Astrocyte of the spinal cord (primary cell): ENCODE results near the gene KCNE1.

Experiments used
- DNase-seq: peaks from one replicate; pipeline ENCODE4 v3.0.0; 2011; ENCODE audit warnings: low read depth, low spot score
- H3K4me3 ChIP-seq: 2 replicates; pipeline ENCODE4 v1.5.1; 2011; ENCODE audit warnings: low read depth, mild to moderate bottlenecking, low read length, moderate library complexity
- in situ Hi-C: cut with HindIII; loops from 2 replicates; pipeline ENCODE4 v1.10.0; 2017; ENCODE audit warnings: low sequenced_read_pairs
- TF ChIP-seq, protein P1 (sequence below): IDR thresholded peaks from 2 replicates; pipeline ENCODE4 v1.5.1; 2012; ENCODE audit warnings: low read depth, mild to moderate bottlenecking, low read length, inconsistent platforms

KCNE1 gene

DNA sequence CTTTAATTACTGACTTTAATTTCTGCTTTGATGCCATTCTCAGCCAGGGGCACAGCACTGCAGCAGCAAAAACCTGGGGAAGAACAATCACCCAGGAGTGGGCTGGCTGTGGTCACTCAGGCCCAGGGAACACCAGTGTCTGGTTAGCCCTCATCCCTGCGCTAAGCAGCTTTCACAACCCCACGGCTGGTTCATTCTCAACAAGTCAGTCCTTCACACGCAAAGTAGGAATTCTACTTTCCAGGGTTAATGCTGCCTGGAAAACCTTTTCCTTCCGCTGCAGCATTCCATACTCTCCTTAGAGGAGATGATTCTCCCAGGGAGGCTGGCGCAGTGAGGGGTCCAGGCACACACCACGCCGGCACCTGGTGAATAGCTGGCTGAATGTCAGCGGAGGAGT, 24.3 kb upstream of the KCNE1 start:
- in situ Hi-C loops = no loop called here
- no peak overlapping the region for H3K4me3 ChIP-seq
- no peak for DNase-seq
- TF ChIP-seq, protein P1, sequence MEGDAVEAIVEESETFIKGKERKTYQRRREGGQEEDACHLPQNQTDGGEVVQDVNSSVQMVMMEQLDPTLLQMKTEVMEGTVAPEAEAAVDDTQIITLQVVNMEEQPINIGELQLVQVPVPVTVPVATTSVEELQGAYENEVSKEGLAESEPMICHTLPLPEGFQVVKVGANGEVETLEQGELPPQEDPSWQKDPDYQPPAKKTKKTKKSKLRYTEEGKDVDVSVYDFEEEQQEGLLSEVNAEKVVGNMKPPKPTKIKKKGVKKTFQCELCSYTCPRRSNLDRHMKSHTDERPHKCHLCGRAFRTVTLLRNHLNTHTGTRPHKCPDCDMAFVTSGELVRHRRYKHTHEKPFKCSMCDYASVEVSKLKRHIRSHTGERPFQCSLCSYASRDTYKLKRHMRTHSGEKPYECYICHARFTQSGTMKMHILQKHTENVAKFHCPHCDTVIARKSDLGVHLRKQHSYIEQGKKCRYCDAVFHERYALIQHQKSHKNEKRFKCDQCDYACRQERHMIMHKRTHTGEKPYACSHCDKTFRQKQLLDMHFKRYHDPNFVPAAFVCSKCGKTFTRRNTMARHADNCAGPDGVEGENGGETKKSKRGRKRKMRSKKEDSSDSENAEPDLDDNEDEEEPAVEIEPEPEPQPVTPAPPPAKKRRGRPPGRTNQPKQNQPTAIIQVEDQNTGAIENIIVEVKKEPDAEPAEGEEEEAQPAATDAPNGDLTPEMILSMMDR = no peak

DNA sequence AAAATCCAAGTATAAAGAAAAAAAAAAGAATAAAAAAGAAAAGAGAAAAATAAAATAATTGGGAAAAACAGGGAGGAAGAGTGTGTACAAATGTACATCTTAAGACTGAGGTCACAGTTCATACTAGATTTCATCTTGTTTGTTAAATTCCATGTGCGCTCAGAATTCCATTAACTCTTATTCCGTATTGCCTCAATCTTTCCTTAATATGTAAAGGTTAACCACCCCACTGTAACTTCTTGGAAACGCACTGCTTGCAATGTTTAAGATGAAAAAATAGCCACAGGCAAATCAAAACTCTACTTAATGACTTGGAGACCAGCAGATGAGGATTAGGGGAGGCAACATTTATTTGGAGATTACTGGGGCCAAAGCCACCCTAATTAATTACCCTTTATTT, 23.9 kb upstream of the KCNE1 start:
- in situ Hi-C loops = no loop called here
- TF ChIP-seq, protein P1 = no peak
- H3K4me3 ChIP-seq = no peak overlapping the region
- DNase-seq = no peak

DNA sequence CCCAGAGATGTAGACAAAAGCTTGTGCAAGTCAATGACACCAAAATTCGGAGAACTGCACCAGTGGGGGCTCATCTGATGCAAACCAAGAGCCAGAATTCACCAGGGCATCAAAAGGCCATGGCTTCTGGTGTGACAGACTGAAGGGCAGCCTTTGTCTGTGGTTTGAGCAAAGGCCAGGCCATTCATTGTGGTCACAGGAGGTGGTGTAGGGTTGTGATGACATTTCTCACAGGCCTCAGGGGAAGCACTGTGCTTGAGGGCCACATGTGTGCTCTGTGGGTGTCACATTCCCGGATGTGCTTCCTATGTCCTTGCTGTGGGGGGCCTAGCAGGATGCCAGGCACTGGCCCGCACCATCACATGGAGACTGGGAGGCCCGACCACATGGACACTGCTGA, 22.5 kb upstream of the KCNE1 start:
- H3K4me3 ChIP-seq = no peak overlapping the region
- in situ Hi-C loops = no loop called here
- peak; percentile 46 for DNase-seq
- TF ChIP-seq, protein P1 = no peak

DNA sequence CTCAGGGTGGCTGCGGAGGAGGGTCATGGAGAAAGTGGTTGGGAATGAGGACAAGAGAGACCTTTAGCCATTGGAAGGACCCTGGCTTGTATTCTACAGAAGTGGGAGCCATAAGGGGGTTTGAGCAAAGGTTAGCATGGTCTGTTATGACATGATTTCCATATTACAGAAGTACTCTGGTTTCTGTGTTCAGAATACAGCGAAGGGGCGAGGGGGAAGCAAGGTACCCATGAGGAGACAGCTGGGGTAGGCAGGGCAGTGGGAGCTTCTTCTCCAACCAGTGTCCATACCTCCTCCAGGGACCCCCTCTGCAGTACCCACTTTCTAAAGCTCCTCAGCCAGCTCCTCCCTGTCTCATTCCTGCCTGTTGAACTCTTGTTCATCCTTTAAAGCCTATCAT, 21.9 kb upstream of the KCNE1 start:
- TF ChIP-seq, protein P1 = no peak
- no peak for DNase-seq
- H3K4me3 ChIP-seq = no peak overlapping the region
- in situ Hi-C loops = no loop called here

DNA sequence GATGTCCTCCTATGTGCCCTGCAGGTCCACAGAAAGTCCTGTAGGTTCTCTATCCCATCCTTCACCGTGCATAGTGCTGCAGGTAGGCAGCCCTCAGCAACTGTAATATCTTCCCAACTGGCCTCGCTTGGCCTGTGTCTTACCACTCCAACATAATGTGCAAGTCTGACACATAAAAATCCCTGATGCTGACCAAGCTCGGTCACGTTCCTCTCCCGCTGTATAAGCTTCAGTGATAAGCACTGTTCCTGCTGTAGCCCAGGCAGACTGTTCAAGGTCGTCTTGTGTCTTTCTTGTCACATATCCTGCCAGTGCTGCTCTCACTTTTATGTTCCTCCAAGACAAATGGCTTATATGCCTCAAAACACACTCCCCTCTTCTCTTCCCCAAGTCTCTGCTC, 19.4 kb upstream of the KCNE1 start:
- H3K4me3 ChIP-seq = no peak overlapping the region
- DNase-seq = no peak
- in situ Hi-C loops = no loop called here
- TF ChIP-seq, protein P1 = no peak

DNA sequence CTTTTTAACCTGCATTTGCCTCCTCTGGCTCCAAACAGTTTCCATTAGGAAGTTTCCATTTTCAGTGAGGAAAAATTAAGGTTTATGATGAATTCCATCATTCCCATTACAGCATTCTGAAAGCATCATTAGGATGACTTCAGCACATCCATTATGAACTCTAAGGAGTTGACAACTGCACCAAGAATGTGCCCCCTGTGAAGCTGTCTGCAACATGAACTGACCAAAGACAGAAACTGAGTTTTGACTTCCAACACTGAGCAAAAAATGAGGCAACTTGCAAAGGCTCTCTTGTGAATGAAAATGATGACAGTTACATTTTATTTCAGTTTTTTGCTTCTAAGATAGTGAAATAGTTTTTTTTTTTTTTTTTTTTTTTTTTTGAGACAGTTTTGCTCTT, 18.3 kb upstream of the KCNE1 start:
- no peak overlapping the region for H3K4me3 ChIP-seq
- peak; percentile 89 for DNase-seq
- TF ChIP-seq, protein P1 = no peak
- in situ Hi-C loops = no loop called here

DNA sequence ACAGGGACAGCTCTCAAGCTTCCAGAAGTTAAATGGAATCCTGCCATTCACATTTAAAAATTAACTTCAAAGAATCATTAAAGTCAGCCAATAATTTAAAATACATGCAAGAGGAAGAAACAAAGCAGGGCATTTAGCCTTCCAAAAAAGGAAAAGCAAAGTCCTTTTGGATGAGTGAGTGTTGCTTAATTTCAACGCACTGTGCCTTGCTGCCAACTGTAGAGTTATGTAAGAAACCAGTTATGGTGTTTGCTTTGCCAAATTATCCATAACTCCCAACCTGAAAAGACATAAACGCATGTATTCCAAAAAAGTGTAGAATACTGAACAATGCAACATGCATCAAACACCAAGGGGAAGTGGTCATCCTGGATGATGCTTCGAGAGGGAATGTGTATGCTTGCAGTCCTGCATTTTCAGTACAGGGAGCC, 16.1 kb upstream of the KCNE1 start:
- H3K4me3 ChIP-seq = no peak overlapping the region
- in situ Hi-C loops = no loop called here
- peak; percentile 20 for DNase-seq
- TF ChIP-seq, protein P1 = no peak
